NCI-H2227 (cell line): ENCODE results near the gene SYCE3.

ENCODE experiments used
- DNase-seq: peaks from one replicate; lab custom pipeline; 2025; ENCODE audit not compliant: unreplicated experiment; lab: John Stamatoyannopoulos, UW

SYCE3 gene

GRCh38 chr22:50504369-50505211 lies 58.1 kb downstream of the SYCE3 start:
- DNase-seq = no peak

- DNase-seq = no peak
These were observed 59.1 kb downstream of the SYCE3 start for GRCh38 chr22:50503475-50504145.

GRCh38 chr22:50502628-50503474 lies 59.9 kb downstream of the SYCE3 start:
- DNase-seq = no peak

GRCh38 chr22:50502096-50502495 lies 60.6 kb downstream of the SYCE3 start:
- no peak for DNase-seq
